ENCODE data around the gene KCTD2. TPM values are rescaled to one million over a fixed set of nuclear protein-coding genes. Genes with fewer than 3 reads are reported as not detected.

The KCTD2 gene
- total and polyA plus RNA-seq, 9 of the 15 experiments (the other 6 are each of a cell fraction or from before 2014, with no cell fraction given), result 1.7 to 32.9 (median 15.8) TPM

GRCh38 chr17:75096082-75096625 is 49.1 kb downstream of the KCTD2 start (continued):
- peak in 2 of 3 experiments; percentile 20 to 48 for TF ChIP-seq YY1 (IDR thresholded peaks at IDR 0.05; ENCODE audit: borderline replicate concordance in 1 of 3, control insufficient read depth in 1 of 3, extremely low read depth in 1 of 3, insufficient read depth in 3 of 3, insufficient read length in 1 of 3, insufficient replicate concordance in 2 of 3, low read depth in 1 of 3, low read length in 2 of 3)
- TF ChIP-seq EWSR1 (IDR thresholded peaks at IDR 0.05; ENCODE audit: borderline replicate concordance, low read depth, partially characterized antibody), result no peak
- TF ChIP-seq NFE2 (IDR thresholded peaks at IDR 0.05; ENCODE audit: low read depth), result peak; percentile 98
- no peak for TF ChIP-seq SNIP1 (IDR thresholded peaks at IDR 0.05; ENCODE audit: low read depth)
- no peak for TF ChIP-seq ZNF695 (CRISPR knock-in tag; IDR thresholded peaks at IDR 0.05)
- no peak for TF ChIP-seq ZNF77 (CRISPR knock-in tag; IDR thresholded peaks at IDR 0.05)
- TF ChIP-seq ZNF253 (CRISPR knock-in tag; conservative IDR thresholded peaks at IDR 0.05), result no peak
- no peak for TF ChIP-seq HDGF (IDR thresholded peaks at IDR 0.05)
- TF ChIP-seq SMAD2 (IDR thresholded peaks at IDR 0.05; ENCODE audit: low read depth, low read length), result no peak
- no peak for TF ChIP-seq TCFL5 (CRISPR knock-in tag; conservative IDR thresholded peaks at IDR 0.05)
- TF ChIP-seq HOXB6 (CRISPR knock-in tag; IDR thresholded peaks at IDR 0.05; ENCODE audit: borderline replicate concordance), result no peak
- TF ChIP-seq RHOXF2B (CRISPR knock-in tag; conservative IDR thresholded peaks at IDR 0.05), result no peak
- no peak for TF ChIP-seq ZNF184 (CRISPR knock-in tag; IDR thresholded peaks at IDR 0.05)
- TF ChIP-seq KLF10 (CRISPR knock-in tag; IDR thresholded peaks at IDR 0.05), result no peak
- no peak for TF ChIP-seq MLLT1 (IDR thresholded peaks at IDR 0.05)
- peak; percentile 78 for TF ChIP-seq JUND (IDR thresholded peaks at IDR 0.05; ENCODE audit: borderline replicate concordance, low read depth, low read length)
- TF ChIP-seq JUND (tag; IDR thresholded peaks at IDR 0.05; ENCODE audit: borderline replicate concordance, low read depth, low read length), result peak; percentile 78; the same call in 1 of the 3 replicates
- TF ChIP-seq HDAC1 (IDR thresholded peaks at IDR 0.05), result 0 out of 4 replicates have a peak, but pooled peaks of 1 of the 2 experiments have one; percentile 64
- TF ChIP-seq ZNF398 (CRISPR knock-in tag; IDR thresholded peaks at IDR 0.05), result no peak
- TF ChIP-seq BRCA1 (IDR thresholded peaks at IDR 0.05), result no peak
- TF ChIP-seq BRCA1 (CRISPR knock-in tag; IDR thresholded peaks at IDR 0.05), result no peak
- TF ChIP-seq, protein P1, sequence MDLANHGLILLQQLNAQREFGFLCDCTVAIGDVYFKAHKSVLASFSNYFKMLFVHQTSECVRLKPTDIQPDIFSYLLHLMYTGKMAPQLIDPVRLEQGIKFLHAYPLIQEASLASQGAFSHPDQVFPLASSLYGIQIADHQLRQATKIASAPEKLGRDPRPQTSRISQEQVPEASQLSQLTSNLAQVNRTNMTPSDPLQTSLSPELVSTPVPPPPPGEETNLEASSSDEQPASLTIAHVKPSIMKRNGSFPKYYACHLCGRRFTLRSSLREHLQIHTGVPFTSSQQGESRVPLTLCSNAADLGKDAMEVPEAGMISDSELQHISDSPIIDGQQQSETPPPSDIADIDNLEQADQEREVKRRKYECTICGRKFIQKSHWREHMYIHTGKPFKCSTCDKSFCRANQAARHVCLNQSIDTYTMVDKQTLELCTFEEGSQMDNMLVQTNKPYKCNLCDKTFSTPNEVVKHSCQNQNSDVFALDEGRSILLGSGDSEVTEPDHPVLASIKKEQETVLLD (IDR thresholded peaks at IDR 0.05), result peak; percentile 71; the same call in 1 of the 2 replicates
- no peak for TF ChIP-seq SLC30A9 (CRISPR knock-in tag; IDR thresholded peaks at IDR 0.05)
- TF ChIP-seq HNRNPL (IDR thresholded peaks at IDR 0.05; ENCODE audit: low read depth, low read length), result no peak
- TF ChIP-seq SMC3 (conservative IDR thresholded peaks at IDR 0.05; ENCODE audit: insufficient read depth, low read depth, low read length), result no peak
- TF ChIP-seq ZBTB7A (IDR thresholded peaks at IDR 0.05; ENCODE audit: borderline replicate concordance, control insufficient read depth, low read depth, low read length), result peak; percentile 71
